ENCODE measurements around the gene ADD3. TPM values are rescaled to one million over a fixed set of nuclear protein-coding genes. Genes with fewer than 3 reads are reported as not detected.

The ADD3 gene
- total RNA-seq: 10 to 100 TPM; 24.5 to 55.9 TPM
- polyA plus RNA-seq: 10 to 100 TPM; 15.4 to 21.1 TPM

- TF ChIP-seq MAX (IDR thresholded peaks at IDR 0.05) (no peak), NR2F2 (IDR thresholded peaks at IDR 0.05) (no peak), EGR1 (IDR thresholded peaks at IDR 0.05; ENCODE audit: low read depth in 2 of 2) (no peak), CTCF (IDR thresholded peaks at IDR 0.05; ENCODE audit: low read depth, low read length, missing input control) (no peak), TAF1 (conservative IDR thresholded peaks at IDR 0.05) (no peak)
- Histone ChIP-seq H3K27me3 (ENCODE audit: control insufficient read depth in 4 of 4, insufficient read depth in 4 of 4, low read length in 3 of 4) (no peaks in the 10 kb centered on the region), H3K9ac (ENCODE audit: low read depth in 1 of 2, low read length in 2 of 2) (peak within 1 kb of the TSS; percentile 44 to 62), H3K27ac (ENCODE audit: low read depth in 1 of 2, low read length in 2 of 2) (peak within 1 kb of the TSS; percentile 78 to 84), H3K4me1 (ENCODE audit: control insufficient read depth in 4 of 4, insufficient read depth in 4 of 4, low read length in 3 of 4) (peaks cover 5 to 39% (median 33%) of the 10 kb centered on the region in 4 donors), H3K36me3 (ENCODE audit: control insufficient read depth in 4 of 4, insufficient read depth in 3 of 4, low read depth in 1 of 4, low read length in 3 of 4) (no peaks in the 10 kb centered on the region), H3K4me3 (ENCODE audit: low read depth in 1 of 3, low read length in 3 of 3) (peak within 1 kb of the TSS; percentile 70 to 99 (median 78)), H3K9me3 (ENCODE audit: control insufficient read depth in 4 of 4, low read length in 3 of 4) (no peaks in the 10 kb centered on the region)
- WGBS: 1% methylated on average over 83 of the region's 83 CpGs
- DNase-seq (ENCODE audit: low spot score): peak; percentile 96
These were observed at the start of gene ADD3 for GRCh38 chr10:110007701-110008517. TSS of gene ADD3 (plus strand) at chr10:110007984. CDS start at chr10:110100654, 92,670 bp downstream.

GRCh38 chr10:109958059-109958458 lies 49.7 kb upstream of the ADD3 start:
- Histone ChIP-seq H3K9me3 (ENCODE audit: control insufficient read depth in 4 of 4, low read length in 3 of 4) (no peaks in the 10 kb centered on the region), H3K4me3 (ENCODE audit: low read depth in 1 of 3, low read length in 3 of 3) (no peak overlapping the region), H3K27ac (ENCODE audit: low read depth in 1 of 2, low read length in 2 of 2) (no peak overlapping the region), H3K36me3 (ENCODE audit: control insufficient read depth in 4 of 4, insufficient read depth in 3 of 4, low read depth in 1 of 4, low read length in 3 of 4) (no peaks in the 10 kb centered on the region), H3K4me1 (ENCODE audit: control insufficient read depth in 4 of 4, insufficient read depth in 4 of 4, low read length in 3 of 4) (no peaks in the 10 kb centered on the region), H3K9ac (ENCODE audit: low read depth in 1 of 2, low read length in 2 of 2) (no peak overlapping the region), H3K27me3 (ENCODE audit: control insufficient read depth in 4 of 4, insufficient read depth in 4 of 4, low read length in 3 of 4) (no peaks in the 10 kb centered on the region)
- TF ChIP-seq REST (IDR thresholded peaks at IDR 0.05) (no peak), FOXA1 (IDR thresholded peaks at IDR 0.05) (no peak), NR2F2 (IDR thresholded peaks at IDR 0.05) (no peak), HNF4G (IDR thresholded peaks at IDR 0.05) (no peak), TAF1 (conservative IDR thresholded peaks at IDR 0.05) (no peak), EGR1 (IDR thresholded peaks at IDR 0.05; ENCODE audit: low read depth in 2 of 2) (no peak), MAX (IDR thresholded peaks at IDR 0.05) (no peak), RXRA (IDR thresholded peaks at IDR 0.05) (no peak), GABPA (IDR thresholded peaks at IDR 0.05 in 1 of 2, conservative IDR thresholded peaks at IDR 0.05 in 1 of 2) (no peak)
- WGBS: 78% methylated on average over 2 of the region's 2 CpGs
- no peak for DNase-seq (ENCODE audit: low spot score)
